ENCODE data around the gene PFKFB3.

- no peak for TF ChIP-seq ZNF280A (IDR thresholded peaks at IDR 0.05; ENCODE audit: low read depth, partially characterized antibody)
- no peak for TF ChIP-seq NKRF (IDR thresholded peaks at IDR 0.05; ENCODE audit: borderline replicate concordance)
- no peak for TF ChIP-seq ATF2 (CRISPR knock-in tag; IDR thresholded peaks at IDR 0.05)
- TF ChIP-seq JUND (IDR thresholded peaks at IDR 0.05; ENCODE audit: borderline replicate concordance, low read depth, low read length) = no peak
- no peak for TF ChIP-seq JUND (tag; IDR thresholded peaks at IDR 0.05; ENCODE audit: borderline replicate concordance, low read depth, low read length)
- no peak for TF ChIP-seq ELF4 (CRISPR knock-in tag; IDR thresholded peaks at IDR 0.05)
- TF ChIP-seq RBM25 (IDR thresholded peaks at IDR 0.05; ENCODE audit: low read depth, low read length, severe bottlenecking) = no peak
- no peak for TF ChIP-seq ZNF217 (CRISPR knock-in tag; IDR thresholded peaks at IDR 0.05)
Measured at GRCh38 chr10:6200440-6200733, 2.3 kb upstream of the PFKFB3 start.
